ENCODE results near the gene ACVR1B.

- TF ChIP-seq CTCF (IDR thresholded peaks at IDR 0.05) (no peak), EZH2 (IDR thresholded peaks at IDR 0.05) (no peak)
Observed at GRCh38 chr12:51943346-51943745, 8.2 kb upstream of the ACVR1B start.
